Endothelial cell of umbilical vein (primary cell): Measurements from ENCODE around the gene ACBD3. TPM values are rescaled to one million over a fixed set of nuclear protein-coding genes. Genes with fewer than 3 reads are reported as not detected.

ENCODE experiments used
- BruUV-seq: library from RNA; stranded (reverse); fragments of 400-500 nt; replicated peaks from 2 replicates; lab custom pipeline; 2021; lab: Mats Ljungman, UMichigan
- CTCF ChIA-PET: fragments of 300-600, 350-600 bp; sonication (Branson Sonifier 250); formaldehyde crosslinking; loops from one replicate; lab custom pipeline; 2021; ENCODE audit warnings: antibody characterized with exemption, inconsistent platforms; lab: Charles Lee
- POLR2A ChIA-PET: fragments of 300-600, 350-600 bp; sonication (Branson Sonifier 250); formaldehyde crosslinking; loops from one replicate; lab custom pipeline; 2021; ENCODE audit warnings: antibody characterized with exemption, inconsistent platforms; lab: Charles Lee
- DNase-seq: peaks from one replicate; pipeline ENCODE4 v3.0.0-alpha.2; 2011; ENCODE audit warnings: low read depth, low spot score
- FAIRE-seq: peaks from 2 replicates; lab custom pipeline; 2011; peaks lifted over from hg19 to GRCh38; lab: Jason Lieb, UNC
- H2AFZ ChIP-seq: 2 replicates; pipeline ENCODE4 v1.6.0; 2012; ENCODE audit warnings: low read depth, low read length, control low read depth, inconsistent platforms
- H3K27ac ChIP-seq: 2 replicates; pipeline ENCODE4 v1.5.1; 2011; ENCODE audit warnings: low read depth, mild to moderate bottlenecking, control low read depth, low read length, moderate library complexity; ENCODE audit not compliant: insufficient read depth
- H3K27me3 ChIP-seq, 2 experiments: 2 replicates each; pipeline versions ENCODE4 v1.6.0 to v1.6.1; 2011; ENCODE audit warnings: low read length in 2 of 2, mixed read lengths in 1 of 2; ENCODE audit not compliant: control insufficient read depth in 2 of 2, insufficient read depth in 2 of 2
- H3K36me3 ChIP-seq, 2 experiments: 2 replicates in 1 of 2; 3 replicates in 1 of 2; pipeline ENCODE4 v1.5.1; 2011; ENCODE audit warnings: low read length in 2 of 2, mild to moderate bottlenecking in 1 of 2, moderate library complexity in 1 of 2; ENCODE audit not compliant: control insufficient read depth in 2 of 2, insufficient read depth in 2 of 2; ENCODE audit errors: extremely low read depth in 1 of 2
- H3K4me1 ChIP-seq: 3 replicates; pipeline ENCODE4 v1.5.1; 2011; ENCODE audit warnings: mild to moderate bottlenecking, low read length; ENCODE audit not compliant: control insufficient read depth, insufficient read depth; ENCODE audit errors: extremely low read depth
- H3K4me2 ChIP-seq: 2 replicates; pipeline ENCODE4 v1.6.1; 2011; ENCODE audit warnings: low read length, control low read depth, mixed read lengths; ENCODE audit not compliant: insufficient read depth
- H3K4me3 ChIP-seq, 3 experiments: fragments of 200-600 bp in 1 of 3; sonication (generic), shearing (Covaris generic) in 1 of 3; replicated peaks in 1 of 3; 2 replicates each; pipeline ENCODE4 v1.5.1; 2011 to 2016; ENCODE audit warnings: control low read depth in 3 of 3, low read length in 3 of 3, mild to moderate bottlenecking in 2 of 3, inconsistent platforms in 1 of 3, low read depth in 1 of 3, moderate library complexity in 1 of 3; ENCODE audit not compliant: insufficient read depth in 1 of 3
- H3K79me2 ChIP-seq: 2 replicates; pipeline ENCODE4 v1.6.0; 2012; ENCODE audit warnings: low read length, inconsistent platforms; ENCODE audit not compliant: control insufficient read depth, insufficient read depth
- H3K9ac ChIP-seq: replicated peaks from 2 replicates; pipeline ENCODE3; 2011; ENCODE audit warnings: low read length, control low read depth; ENCODE audit not compliant: insufficient read depth; ENCODE audit errors: extremely low read depth
- H3K9me1 ChIP-seq: replicated peaks from 3 replicates; pipeline ENCODE4 v1.6.0; 2011; ENCODE audit warnings: mild to moderate bottlenecking, low read length; ENCODE audit not compliant: control insufficient read depth, insufficient read depth; ENCODE audit errors: extremely low read depth
- H3K9me3 ChIP-seq: replicated peaks from 2 replicates; pipeline ENCODE4 v1.5.1; 2012; ENCODE audit warnings: low read length, inconsistent platforms; ENCODE audit not compliant: control insufficient read depth, insufficient read depth
- H4K20me1 ChIP-seq: replicated peaks from 2 replicates; pipeline ENCODE3; 2011; ENCODE audit warnings: mild to moderate bottlenecking, low read length; ENCODE audit not compliant: control insufficient read depth, insufficient read depth; ENCODE audit errors: extremely low read depth
- EZH2 ChIP-seq: IDR thresholded peaks from 2 replicates; pipeline ENCODE4 v1.6.1; 2012; ENCODE audit warnings: borderline replicate concordance, low read depth, mild to moderate bottlenecking, moderate library complexity, low read length, inconsistent platforms; ENCODE audit not compliant: severe bottlenecking
- FOS ChIP-seq: IDR thresholded peaks from 2 replicates; pipeline ENCODE4 v1.6.1; 2011; ENCODE audit warnings: mild to moderate bottlenecking, low read length, moderate library complexity, borderline replicate concordance; ENCODE audit not compliant: insufficient read depth
- GATA2 ChIP-seq: IDR thresholded peaks from 2 replicates; pipeline ENCODE4 v1.7.0; 2011; ENCODE audit warnings: low read depth, mild to moderate bottlenecking, moderate library complexity, mixed read lengths, low read length; ENCODE audit not compliant: insufficient read length, insufficient read depth
- JUN ChIP-seq: IDR thresholded peaks from 2 replicates; pipeline ENCODE4 v1.6.1; 2011; ENCODE audit warnings: borderline replicate concordance, low read depth; ENCODE audit not compliant: insufficient read length, insufficient read depth
- MYC ChIP-seq: IDR thresholded peaks from one replicate; pipeline ENCODE4 v1.6.1; 2011; ENCODE audit warnings: mild to moderate bottlenecking, low read depth, low read length
- POLR2A ChIP-seq: IDR thresholded peaks from 2 replicates; pipeline ENCODE4 v1.6.1; 2012; ENCODE audit warnings: low read depth, mild to moderate bottlenecking, control low read depth, low read length
- POLR2AphosphoS5 ChIP-seq: IDR thresholded peaks from 2 replicates; pipeline ENCODE4 v1.6.1; 2012; ENCODE audit warnings: low read depth, mild to moderate bottlenecking, control low read depth, low read length, moderate library complexity; ENCODE audit not compliant: insufficient read depth
- dilution Hi-C: fragments of 300-500 bp; cut with MboI; formaldehyde crosslinking; loops from one replicate; pipeline ENCODE4 v1.15.0; 2019; ENCODE audit warnings: low sequenced_read_pairs; ENCODE audit not compliant: extremely low pct_ligation_motif_present
- intact Hi-C: fragments of 100-400 bp; cut with micrococcal nuclease; formaldehyde crosslinking; loops from one replicate; pipeline ENCODE4 v1.10.0; 2022
- polyA plus RNA-seq, 4 experiments: library from polyadenylated mRNA; depleted of rRNA in 3 of 4; stranded (reverse) in 3 of 4; unstranded in 1 of 4; fragments of >200 nt; gene quantifications; 2 replicates each; pipeline versions ENCODE4 v1.2.1 to v1.2.3, GENCODE V29; 2011 to 2012; ENCODE audit warnings: missing spikeins in 1 of 4
- total RNA-seq: library from RNA; stranded (reverse); gene quantifications from 2 replicates; pipeline ENCODE4 v1.2.3, GENCODE V29; 2021
- TF ChIP-seq, protein P1 (sequence below), 2 donors: IDR thresholded peaks; 1 replicate in 1 of 2; 2 replicates in 1 of 2; pipeline ENCODE4 v1.5.1; 2011; ENCODE audit warnings: low read length in 2 of 2, mild to moderate bottlenecking in 2 of 2, moderate library complexity in 2 of 2, control low read depth in 1 of 2, inconsistent platforms in 1 of 2, low read depth in 1 of 2; ENCODE audit not compliant: insufficient read depth in 1 of 2; ENCODE audit errors: extremely low read depth in 1 of 2
- TF ChIP-seq, protein P2 (sequence below): IDR thresholded peaks from 2 replicates; pipeline ENCODE4 v1.6.1; 2011; ENCODE audit not compliant: insufficient read depth, insufficient read length

ACBD3 gene
- total and polyA plus RNA-seq, 2 donors (not counting 3 experiments of a cell fraction or from before 2014, with no cell fraction given): 12.3 to 36.4 TPM

DNA sequence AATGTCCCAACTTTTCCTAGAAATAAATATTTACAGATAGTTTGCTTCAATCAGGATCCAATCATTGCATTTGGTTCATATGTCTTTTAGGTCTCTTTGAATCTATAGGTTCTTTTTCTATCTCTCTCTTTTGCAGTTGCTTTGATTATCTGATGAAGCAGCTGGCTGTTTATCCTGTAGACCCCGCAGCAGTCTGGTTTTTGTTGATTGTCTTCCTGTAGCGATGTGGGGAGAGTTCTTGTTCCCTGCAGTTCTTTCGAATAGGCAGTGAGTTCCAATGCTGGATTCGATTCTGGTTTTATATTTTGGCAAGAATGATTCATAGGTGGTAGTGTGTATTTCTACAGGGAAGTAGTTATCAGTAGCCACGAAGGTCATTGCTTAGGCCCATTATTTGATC lies 29.5 kb upstream of the ACBD3 start:
- DNase-seq (no peak), FAIRE-seq (no peak)
- CTCF ChIA-PET: interaction anchor here (1.5 kb wide), 1 partner anchor 19 kb away, joined by 5 read pairs; no protein-coding TSS in a partner anchor
- intact Hi-C loops: no loop called here
- Histone ChIP-seq H3K36me3 (no peaks in the 10 kb centered on the region), H3K4me2 (no peak overlapping the region), H3K9me3 (no peaks in the 10 kb centered on the region), H3K9me1 (no peaks in the 10 kb centered on the region), H2AFZ (no peak overlapping the region), H3K27me3 (no peaks in the 10 kb centered on the region), H3K9ac (no peak overlapping the region), H3K27ac (no peak overlapping the region), H3K79me2 (no peaks in the 10 kb centered on the region), H3K4me3 (no peak overlapping the region), H3K4me1 (no peaks in the 10 kb centered on the region), H4K20me1 (no peaks in the 10 kb centered on the region)
- TF ChIP-seq POLR2AphosphoS5: no peak
- no peak for TF ChIP-seq GATA2
- TF ChIP-seq, protein P1, sequence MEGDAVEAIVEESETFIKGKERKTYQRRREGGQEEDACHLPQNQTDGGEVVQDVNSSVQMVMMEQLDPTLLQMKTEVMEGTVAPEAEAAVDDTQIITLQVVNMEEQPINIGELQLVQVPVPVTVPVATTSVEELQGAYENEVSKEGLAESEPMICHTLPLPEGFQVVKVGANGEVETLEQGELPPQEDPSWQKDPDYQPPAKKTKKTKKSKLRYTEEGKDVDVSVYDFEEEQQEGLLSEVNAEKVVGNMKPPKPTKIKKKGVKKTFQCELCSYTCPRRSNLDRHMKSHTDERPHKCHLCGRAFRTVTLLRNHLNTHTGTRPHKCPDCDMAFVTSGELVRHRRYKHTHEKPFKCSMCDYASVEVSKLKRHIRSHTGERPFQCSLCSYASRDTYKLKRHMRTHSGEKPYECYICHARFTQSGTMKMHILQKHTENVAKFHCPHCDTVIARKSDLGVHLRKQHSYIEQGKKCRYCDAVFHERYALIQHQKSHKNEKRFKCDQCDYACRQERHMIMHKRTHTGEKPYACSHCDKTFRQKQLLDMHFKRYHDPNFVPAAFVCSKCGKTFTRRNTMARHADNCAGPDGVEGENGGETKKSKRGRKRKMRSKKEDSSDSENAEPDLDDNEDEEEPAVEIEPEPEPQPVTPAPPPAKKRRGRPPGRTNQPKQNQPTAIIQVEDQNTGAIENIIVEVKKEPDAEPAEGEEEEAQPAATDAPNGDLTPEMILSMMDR (IDR thresholded peaks at IDR 0.05; ENCODE audit: extremely low read depth in 1 of 2, insufficient read depth in 1 of 2, low read depth in 1 of 2, low read length in 2 of 2): no peak
- TF ChIP-seq POLR2A: no peak
- no peak for TF ChIP-seq EZH2
- TF ChIP-seq MYC: no peak
- dilution Hi-C loops: no loop called here
- no TSS peak for BruUV-seq
- POLR2A ChIA-PET: no interaction called here

DNA sequence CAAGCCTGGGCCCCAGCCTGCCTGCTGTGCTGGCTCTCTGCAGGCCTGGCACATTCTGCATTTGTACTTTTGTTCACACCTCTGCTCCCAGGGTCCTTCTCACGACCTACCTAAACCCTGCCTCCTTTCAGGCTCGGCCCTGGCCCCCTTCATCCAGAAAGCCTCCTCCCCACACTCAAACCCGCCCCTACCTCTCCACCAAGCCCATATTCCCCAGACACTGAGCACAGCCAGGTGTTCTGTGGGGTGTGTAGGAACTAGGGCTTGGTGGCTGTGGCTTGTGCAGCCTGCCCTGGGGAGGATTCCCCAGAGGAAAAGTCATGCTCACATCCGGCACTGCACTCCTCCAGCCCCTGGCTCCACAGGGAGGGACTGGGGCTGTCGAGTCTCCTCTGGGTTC lies 28.7 kb upstream of the ACBD3 start:
- Histone ChIP-seq H3K79me2 (no peaks in the 10 kb centered on the region), H3K9me3 (no peaks in the 10 kb centered on the region), H3K4me2 (no peak overlapping the region), H3K4me1 (no peaks in the 10 kb centered on the region), H3K27me3 (no peaks in the 10 kb centered on the region), H3K9ac (no peak overlapping the region), H3K4me3 (no peak overlapping the region), H3K27ac (no peak overlapping the region), H4K20me1 (no peaks in the 10 kb centered on the region), H2AFZ (no peak overlapping the region), H3K9me1 (no peaks in the 10 kb centered on the region), H3K36me3 (no peaks in the 10 kb centered on the region)
- no peak for TF ChIP-seq JUN
- TF ChIP-seq POLR2AphosphoS5: no peak
- TF ChIP-seq, protein P1 (IDR thresholded peaks at IDR 0.05; ENCODE audit: extremely low read depth in 1 of 2, insufficient read depth in 1 of 2, low read depth in 1 of 2, low read length in 2 of 2): no peak
- TF ChIP-seq, protein P2, sequence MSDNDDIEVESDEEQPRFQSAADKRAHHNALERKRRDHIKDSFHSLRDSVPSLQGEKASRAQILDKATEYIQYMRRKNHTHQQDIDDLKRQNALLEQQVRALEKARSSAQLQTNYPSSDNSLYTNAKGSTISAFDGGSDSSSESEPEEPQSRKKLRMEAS: no peak
- no peak for TF ChIP-seq EZH2
- TF ChIP-seq GATA2: no peak
- no peak for TF ChIP-seq FOS
- TF ChIP-seq MYC: no peak
- no peak for TF ChIP-seq POLR2A
- ChIA-PET CTCF (interaction anchor here (1.2 to 1.5 kb wide), 2 partner anchors 18 to 90 kb away, joined by 3 to 5 read pairs; no protein-coding TSS in a partner anchor), POLR2A (no interaction called here)
- FAIRE-seq (no peak), DNase-seq (no peak)
- dilution Hi-C loops (no loop called here), intact Hi-C loops (no loop called here)
- no TSS peak for BruUV-seq
